ENCODE measurements around the gene PPIP5K2.
A peak's percentile ranks its signal among the peaks of the same experiment; 100 is the strongest.
"Not testable (repeated sequence)": the region's sequence is repeated elsewhere in the genome, so short reads cannot be mapped to it uniquely, and the experiment has no call there.

The PPIP5K2 gene

GRCh38 chr5:103126557-103126956 lies 6.5 kb downstream of the PPIP5K2 start:
- no peak for DNase-seq

- no peak for DNase-seq
Observed at GRCh38 chr5:103127292-103127817, 7.3 kb downstream of the PPIP5K2 start.

- no peak for DNase-seq
Observed at GRCh38 chr5:103128202-103128601, 8.1 kb downstream of the PPIP5K2 start.

GRCh38 chr5:103132684-103133083 lies 12.6 kb downstream of the PPIP5K2 start:
- DNase-seq, result no peak

GRCh38 chr5:103133231-103133630 lies 13.1 kb downstream of the PPIP5K2 start:
- DNase-seq, result no peak

GRCh38 chr5:103135461-103135860 lies 15.4 kb downstream of the PPIP5K2 start:
- no peak for DNase-seq

GRCh38 chr5:103138202-103138690 lies 18.1 kb downstream of the PPIP5K2 start:
- no peak for DNase-seq

GRCh38 chr5:103139264-103139865 lies 19.3 kb downstream of the PPIP5K2 start:
- DNase-seq, result peak; percentile 36

- DNase-seq, result not testable (repeated sequence)
Observed at GRCh38 chr5:103142132-103142531, 22.0 kb downstream of the PPIP5K2 start.

- DNase-seq, result no peak
Observed at GRCh38 chr5:103145196-103145595, 25.1 kb downstream of the PPIP5K2 start.

GRCh38 chr5:103148213-103148612 lies 28.1 kb downstream of the PPIP5K2 start:
- DNase-seq, result no peak

GRCh38 chr5:103151156-103151555 lies 31.1 kb downstream of the PPIP5K2 start:
- DNase-seq, result no peak

- no peak for DNase-seq
Observed at GRCh38 chr5:103166706-103167105, 46.6 kb downstream of the PPIP5K2 start.

GRCh38 chr5:103174147-103174546 lies 54.0 kb downstream of the PPIP5K2 start:
- no peak for DNase-seq

- DNase-seq, result no peak
Observed at GRCh38 chr5:103177543-103177942, 57.4 kb downstream of the PPIP5K2 start.

GRCh38 chr5:103178167-103178566 lies 58.1 kb downstream of the PPIP5K2 start:
- DNase-seq, result no peak

- DNase-seq, result no peak
Observed at GRCh38 chr5:103186152-103186551, 66.1 kb downstream of the PPIP5K2 start.

- DNase-seq, result no peak
Observed at GRCh38 chr5:103188436-103188835, 68.3 kb downstream of the PPIP5K2 start.

- DNase-seq, result no peak
Observed at GRCh38 chr5:103203226-103203625, 83.1 kb downstream of the PPIP5K2 start.

- DNase-seq, result not testable (repeated sequence)
Observed at GRCh38 chr5:103204990-103205389, 84.9 kb downstream of the PPIP5K2 start.

GRCh38 chr5:103205991-103206700 lies 86.0 kb downstream of the PPIP5K2 start:
- DNase-seq, result no peak

- DNase-seq, result no peak
Observed at GRCh38 chr5:103207011-103207410, 86.9 kb downstream of the PPIP5K2 start.

- no peak for DNase-seq
Observed at GRCh38 chr5:103207653-103208052, 87.6 kb downstream of the PPIP5K2 start.

- no peak for DNase-seq
Observed at GRCh38 chr5:103208460-103208859, 88.4 kb downstream of the PPIP5K2 start.

Data from NCI-H446 treated with DMSO at 0.1 percent for 48 hours (cell line).